H1 (cell line): ENCODE results near the gene PEX14.

Experiments
- CBX5 ChIP-seq: fragments of 300-800, 300-1000 bp; sonication (generic); IDR thresholded peaks from 2 replicates; pipeline ENCODE4 v1.7.1; 2016; ENCODE audit warnings: antibody characterized with exemption, low read length, low read depth
- CTCF ChIP-seq, 3 experiments: IDR thresholded peaks; 1 replicate in 2 of 3; 2 replicates in 1 of 3; pipeline versions ENCODE4 v1.5.1 to v1.6.1; 2011; ENCODE audit warnings: low read length in 3 of 3, mild to moderate bottlenecking in 3 of 3, inconsistent platforms in 2 of 3, low read depth in 1 of 3, moderate library complexity in 1 of 3; ENCODE audit not compliant: insufficient read depth in 1 of 3; ENCODE audit errors: control extremely low read depth in 1 of 3
- EGR1 ChIP-seq: IDR thresholded peaks from 2 replicates; pipeline ENCODE4 v1.6.1; 2011; ENCODE audit warnings: low read depth, low read length, borderline replicate concordance
- EP300 ChIP-seq, 2 experiments: IDR thresholded peaks; 1 replicate in 1 of 2; 2 replicates in 1 of 2; pipeline ENCODE4 v1.6.1; 2011 to 2012; ENCODE audit warnings: low read depth in 2 of 2, low read length in 2 of 2, mild to moderate bottlenecking in 2 of 2, borderline replicate concordance in 1 of 2, inconsistent platforms in 1 of 2, moderate library complexity in 1 of 2
- EZH2 ChIP-seq: fragments of 200-600 bp; sonication (generic); IDR thresholded peaks from 2 replicates; pipeline ENCODE4 v1.7.1; 2012; ENCODE audit warnings: low read depth, mild to moderate bottlenecking, moderate library complexity, low read length, inconsistent platforms; ENCODE audit not compliant: severe bottlenecking
- GTF2F1 ChIP-seq: IDR thresholded peaks from 2 replicates; pipeline ENCODE4 v1.6.1; 2012; ENCODE audit warnings: low read depth, low read length, improper control_type of control experiment, borderline replicate concordance
- KDM4A ChIP-seq: IDR thresholded peaks from one replicate; pipeline ENCODE4 v1.7.1; 2012; ENCODE audit warnings: low read depth, mild to moderate bottlenecking, moderate library complexity, low read length, inconsistent platforms; ENCODE audit not compliant: severe bottlenecking
- KDM5A ChIP-seq: fragments of 200-600 bp; IDR thresholded peaks from 2 replicates; pipeline ENCODE4 v1.7.1; 2012; ENCODE audit warnings: mild to moderate bottlenecking, low read length, inconsistent platforms, mixed read lengths
- MAFK ChIP-seq: IDR thresholded peaks from 2 replicates; pipeline ENCODE4 v1.6.1; 2012; ENCODE audit warnings: low read depth, mild to moderate bottlenecking, improper control_type of control experiment, low read length
- POLR2A ChIP-seq, 2 experiments: IDR thresholded peaks; 1 replicate in 1 of 2; 2 replicates in 1 of 2; pipeline ENCODE4 v1.6.1; 2011; ENCODE audit warnings: low read depth in 2 of 2, low read length in 2 of 2, mild to moderate bottlenecking in 2 of 2; ENCODE audit errors: control extremely low read depth in 1 of 2
- POLR2AphosphoS5 ChIP-seq: IDR thresholded peaks from 2 replicates; pipeline ENCODE4 v1.6.1; 2011; ENCODE audit warnings: low read depth, low read length
- TAF1 ChIP-seq: IDR thresholded peaks from 2 replicates; pipeline ENCODE4 v1.6.1; 2011; ENCODE audit warnings: mild to moderate bottlenecking, low read depth, low read length

DNA sequence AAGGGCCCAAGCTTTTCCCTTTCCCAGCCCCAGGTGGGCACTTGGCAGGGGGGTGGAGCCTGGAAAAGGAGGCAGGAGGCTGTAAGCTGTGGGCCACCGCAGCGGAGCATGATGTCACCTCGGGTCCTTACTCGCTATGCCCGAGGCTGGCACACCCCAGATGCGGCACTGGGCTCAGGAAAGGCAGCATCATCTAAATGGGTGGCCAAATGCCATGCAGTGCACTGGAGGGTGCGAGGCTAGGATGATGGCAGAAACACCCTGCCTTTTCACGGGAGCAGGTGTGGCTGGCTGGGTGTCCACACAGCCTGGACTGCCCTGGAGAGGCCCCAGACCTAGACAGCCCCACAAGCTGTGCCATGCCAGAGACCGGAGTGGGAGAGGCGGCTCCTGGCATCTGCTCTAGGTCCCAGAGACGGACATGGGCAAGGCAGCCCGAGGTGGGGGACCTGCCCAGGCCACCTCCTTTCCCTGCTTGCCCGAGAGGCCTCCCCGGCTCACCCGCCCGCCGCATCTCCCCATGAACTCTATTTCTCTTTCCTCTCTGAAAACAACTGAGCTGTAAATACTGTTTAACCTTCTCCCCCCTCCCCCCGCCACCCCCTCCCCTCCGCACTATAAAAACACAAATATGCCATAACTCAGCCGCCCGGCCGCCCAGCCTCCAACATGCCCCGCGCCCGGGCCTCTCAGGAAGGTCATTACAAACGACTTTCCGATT, 197.0 kb downstream of the PEX14 start:
- TF ChIP-seq KDM5A (no peak), CTCF (IDR thresholded peaks at IDR 0.05; ENCODE audit: control extremely low read depth in 1 of 3, insufficient read depth in 1 of 3, low read depth in 1 of 3, low read length in 3 of 3) (no peak), TAF1 (no peak), EGR1 (no peak), MAFK (no peak), EZH2 (no peak), POLR2AphosphoS5 (no peak), CBX5 (no peak), POLR2A (IDR thresholded peaks at IDR 0.05; ENCODE audit: control extremely low read depth in 1 of 2, low read depth in 2 of 2, low read length in 2 of 2) (no peak), KDM4A (no peak), EP300 (IDR thresholded peaks at IDR 0.05; ENCODE audit: borderline replicate concordance in 1 of 2, low read depth in 2 of 2, low read length in 2 of 2) (no peak), GTF2F1 (no peak)
